ENCODE data around the gene BAHCC1. TPM values are rescaled to one million over a fixed set of nuclear protein-coding genes. Genes with fewer than 3 reads are reported as not detected.

The BAHCC1 gene
- total and polyA plus RNA-seq, 2 donors, result 10.1 to 15.9 TPM

- H3K4me1 ChIP-seq (ENCODE audit: insufficient read depth), result no peaks in the 10 kb centered on the region
- H3K27ac ChIP-seq (ENCODE audit: low read depth), result no peak overlapping the region
- no peak overlapping the region for H3K4me3 ChIP-seq (ENCODE audit: low read depth, low read length)
- DNase-seq (ENCODE audit: extremely low spot score), result no peak
- WGBS, result 81% methylated on average over 20 of the region's 20 CpGs
- no peaks in the 10 kb centered on the region for H3K36me3 ChIP-seq (ENCODE audit: insufficient read depth)
Measured at GRCh38 chr17:81479175-81480071, 84.2 kb downstream of the BAHCC1 start.

- 68% methylated on average over 21 of the region's 21 CpGs for WGBS
- Histone ChIP-seq H3K4me3 (ENCODE audit: low read depth, low read length) (no peak overlapping the region), H3K4me1 (ENCODE audit: insufficient read depth) (no peaks in the 10 kb centered on the region), H3K27ac (ENCODE audit: low read depth) (no peak overlapping the region), H3K36me3 (ENCODE audit: insufficient read depth) (no peaks in the 10 kb centered on the region)
- DNase-seq (ENCODE audit: extremely low spot score), result no peak
Measured at GRCh38 chr17:81480140-81481072, 85.1 kb downstream of the BAHCC1 start.

- 7% methylated on average over 94 of the region's 94 CpGs for WGBS
Measured at GRCh38 chr17:81481073-81481799, 86.0 kb downstream of the BAHCC1 start.

GRCh38 chr17:81481815-81482505, 86.7 kb downstream of the BAHCC1 start:
- Histone ChIP-seq H3K27ac (ENCODE audit: low read depth) (no peak overlapping the region), H3K4me3 (ENCODE audit: low read depth, low read length) (peak overlapping the region; percentile 45), H3K4me1 (ENCODE audit: insufficient read depth) (no peaks in the 10 kb centered on the region), H3K36me3 (ENCODE audit: insufficient read depth) (no peaks in the 10 kb centered on the region)
- DNase-seq (ENCODE audit: extremely low spot score), result no peak
- WGBS, result 74% methylated on average over 18 of the region's 18 CpGs

More at GRCh38 chr17:81481073-81481799, 86.0 kb downstream of the BAHCC1 start:
- Histone ChIP-seq H3K36me3 (ENCODE audit: insufficient read depth) (no peaks in the 10 kb centered on the region), H3K27ac (ENCODE audit: low read depth) (no peak overlapping the region), H3K4me3 (ENCODE audit: low read depth, low read length) (peak overlapping the region; percentile 45), H3K4me1 (ENCODE audit: insufficient read depth) (no peaks in the 10 kb centered on the region)
- DNase-seq (ENCODE audit: extremely low spot score), result no peak

- Histone ChIP-seq H3K4me3 (ENCODE audit: low read depth, low read length) (no peak overlapping the region), H3K36me3 (ENCODE audit: insufficient read depth) (no peaks in the 10 kb centered on the region), H3K4me1 (ENCODE audit: insufficient read depth) (no peaks in the 10 kb centered on the region), H3K27ac (ENCODE audit: low read depth) (no peak overlapping the region)
- DNase-seq (ENCODE audit: extremely low spot score), result no peak
- WGBS, result 85% methylated on average over 11 of the region's 11 CpGs
Measured at GRCh38 chr17:81482673-81483072, 87.4 kb downstream of the BAHCC1 start.

GRCh38 chr17:81483085-81483861, 88.0 kb downstream of the BAHCC1 start:
- 74% methylated on average over 29 of the region's 29 CpGs for WGBS
- Histone ChIP-seq H3K36me3 (ENCODE audit: insufficient read depth) (no peaks in the 10 kb centered on the region), H3K4me1 (ENCODE audit: insufficient read depth) (no peaks in the 10 kb centered on the region), H3K27ac (ENCODE audit: low read depth) (no peak overlapping the region), H3K4me3 (ENCODE audit: low read depth, low read length) (no peak overlapping the region)
- no peak for DNase-seq (ENCODE audit: extremely low spot score)

- DNase-seq (ENCODE audit: extremely low spot score), result no peak
- 15% methylated on average over 32 of the region's 32 CpGs for WGBS
- no peaks in the 10 kb centered on the region for H3K4me1 ChIP-seq (ENCODE audit: insufficient read depth)
- peak overlapping the region; percentile 8 for H3K4me3 ChIP-seq (ENCODE audit: low read depth, low read length)
- no peak overlapping the region for H3K27ac ChIP-seq (ENCODE audit: low read depth)
- no peaks in the 10 kb centered on the region for H3K36me3 ChIP-seq (ENCODE audit: insufficient read depth)
Measured at GRCh38 chr17:81483862-81484194, 88.6 kb downstream of the BAHCC1 start.

- no peak for DNase-seq (ENCODE audit: extremely low spot score)
- peak overlapping the region; percentile 19 for H3K4me3 ChIP-seq (ENCODE audit: low read depth, low read length)
- no peak overlapping the region for H3K27ac ChIP-seq (ENCODE audit: low read depth)
- H3K36me3 ChIP-seq (ENCODE audit: insufficient read depth), result no peaks in the 10 kb centered on the region
- WGBS, result 6% methylated on average over 60 of the region's 60 CpGs
- H3K4me1 ChIP-seq (ENCODE audit: insufficient read depth), result no peaks in the 10 kb centered on the region
Measured at GRCh38 chr17:81484195-81484979, 89.1 kb downstream of the BAHCC1 start.

- DNase-seq (ENCODE audit: extremely low spot score), result no peak
- WGBS, result 78% methylated on average over 17 of the region's 17 CpGs
- no peaks in the 10 kb centered on the region for H3K36me3 ChIP-seq (ENCODE audit: insufficient read depth)
- no peak overlapping the region for H3K27ac ChIP-seq (ENCODE audit: low read depth)
- H3K4me1 ChIP-seq (ENCODE audit: insufficient read depth), result no peaks in the 10 kb centered on the region
- H3K4me3 ChIP-seq (ENCODE audit: low read depth, low read length), result no peak overlapping the region
Measured at GRCh38 chr17:81486199-81486810, 91.0 kb downstream of the BAHCC1 start.

- 70% methylated on average over 10 of the region's 10 CpGs for WGBS
- H3K36me3 ChIP-seq (ENCODE audit: insufficient read depth), result no peaks in the 10 kb centered on the region
- H3K27ac ChIP-seq (ENCODE audit: low read depth), result no peak overlapping the region
- DNase-seq (ENCODE audit: extremely low spot score), result no peak
- H3K4me1 ChIP-seq (ENCODE audit: insufficient read depth), result no peaks in the 10 kb centered on the region
- no peak overlapping the region for H3K4me3 ChIP-seq (ENCODE audit: low read depth, low read length)
Measured at GRCh38 chr17:81487089-81487486, 91.8 kb downstream of the BAHCC1 start.

- DNase-seq (ENCODE audit: extremely low spot score), result no peak
- H3K27ac ChIP-seq (ENCODE audit: low read depth), result peak overlapping the region; percentile 59
- H3K4me3 ChIP-seq (ENCODE audit: low read depth, low read length), result peak overlapping the region; percentile 69
- WGBS, result 5% methylated on average over 87 of the region's 87 CpGs
- no peaks in the 10 kb centered on the region for H3K4me1 ChIP-seq (ENCODE audit: insufficient read depth)
- no peaks in the 10 kb centered on the region for H3K36me3 ChIP-seq (ENCODE audit: insufficient read depth)
Measured at GRCh38 chr17:81487487-81488275, 92.4 kb downstream of the BAHCC1 start.

Measured in urinary bladder (tissue), 4 donors.